ENCODE measurements around the gene TMEM245. TPM values are rescaled to one million over a fixed set of nuclear protein-coding genes. Genes with fewer than 3 reads are reported as not detected.

The TMEM245 gene
- total and polyA plus RNA-seq, 2 of the 13 experiments (the other 11 are each of a cell fraction or from before 2014, with no cell fraction given), result 53.5 to 55.4 TPM

DNA sequence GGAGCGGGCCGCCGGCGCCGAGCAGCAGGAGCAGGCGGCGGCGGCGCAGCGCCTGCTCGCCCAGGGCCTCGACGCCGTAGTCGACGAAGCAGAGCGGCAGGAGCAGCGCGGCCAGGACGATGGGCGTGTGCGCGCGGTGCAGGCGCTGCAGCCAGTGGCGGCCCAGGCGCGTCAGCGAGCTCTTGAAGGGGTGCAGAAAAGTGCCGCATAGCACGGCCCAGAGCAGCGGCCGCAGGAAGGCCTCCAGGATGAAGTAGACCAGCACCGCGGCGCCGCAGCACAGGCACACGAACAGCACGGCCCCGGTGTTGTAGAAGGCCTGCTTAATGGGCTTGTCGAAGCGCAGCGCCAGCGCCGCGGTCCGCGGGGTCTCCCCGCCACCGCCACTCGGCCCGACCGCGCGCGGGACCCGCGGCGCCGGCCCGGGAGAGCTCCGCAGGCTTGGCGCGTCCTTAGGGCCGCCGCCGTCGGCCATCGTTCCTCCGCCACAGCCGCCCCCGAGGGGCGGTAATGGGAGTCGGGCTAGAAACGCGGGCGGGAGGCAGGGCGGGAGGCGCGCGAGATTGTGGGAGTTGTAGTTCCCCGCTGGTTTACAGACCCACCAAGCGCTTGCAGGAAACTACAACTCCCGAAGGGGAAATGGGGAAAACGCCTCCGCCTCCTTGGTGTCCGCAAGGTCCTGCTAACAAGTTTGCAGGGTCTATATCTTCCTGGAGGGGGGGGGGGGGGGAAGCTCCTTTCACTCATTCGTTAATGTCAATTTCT, at the start of gene TMEM245 (continued):
- TF ChIP-seq TBP (CRISPR knock-in tag; IDR thresholded peaks at IDR 0.05) (no peak), ZNF550 (CRISPR knock-in tag; IDR thresholded peaks at IDR 0.05; ENCODE audit: borderline replicate concordance) (no peak), ZNF34 (CRISPR knock-in tag; IDR thresholded peaks at IDR 0.05; ENCODE audit: borderline replicate concordance) (no peak), NCOR1 (IDR thresholded peaks at IDR 0.05; ENCODE audit: borderline replicate concordance, low read length) (no peak), POGZ (CRISPR knock-in tag; IDR thresholded peaks at IDR 0.05) (peak; percentile 59; the same call in 1 of the 2 replicates), ZFP36 (IDR thresholded peaks at IDR 0.05; ENCODE audit: borderline replicate concordance, low read depth, low read length, partially characterized antibody) (no peak), RXRB (CRISPR knock-in tag; IDR thresholded peaks at IDR 0.05; ENCODE audit: borderline replicate concordance) (0 out of 2 replicates have a peak, but pooled peaks have one; percentile 38), FLYWCH1 (CRISPR knock-in tag; IDR thresholded peaks at IDR 0.05) (no peak), MXI1 (IDR thresholded peaks at IDR 0.05; ENCODE audit: borderline replicate concordance, low read depth, low read length) (peak; percentile 39; the same call in 1 of the 3 replicates), ZSCAN9 (CRISPR knock-in tag; IDR thresholded peaks at IDR 0.05; ENCODE audit: borderline replicate concordance) (no peak), RBAK (CRISPR knock-in tag; IDR thresholded peaks at IDR 0.05) (no peak), ZNF510 (CRISPR knock-in tag; IDR thresholded peaks at IDR 0.05; ENCODE audit: low read depth) (no peak), IRF2 (CRISPR knock-in tag; IDR thresholded peaks at IDR 0.05) (peak; percentile 68; the same call in 1 of the 2 replicates)
- TF ChIP-seq, protein P1, sequence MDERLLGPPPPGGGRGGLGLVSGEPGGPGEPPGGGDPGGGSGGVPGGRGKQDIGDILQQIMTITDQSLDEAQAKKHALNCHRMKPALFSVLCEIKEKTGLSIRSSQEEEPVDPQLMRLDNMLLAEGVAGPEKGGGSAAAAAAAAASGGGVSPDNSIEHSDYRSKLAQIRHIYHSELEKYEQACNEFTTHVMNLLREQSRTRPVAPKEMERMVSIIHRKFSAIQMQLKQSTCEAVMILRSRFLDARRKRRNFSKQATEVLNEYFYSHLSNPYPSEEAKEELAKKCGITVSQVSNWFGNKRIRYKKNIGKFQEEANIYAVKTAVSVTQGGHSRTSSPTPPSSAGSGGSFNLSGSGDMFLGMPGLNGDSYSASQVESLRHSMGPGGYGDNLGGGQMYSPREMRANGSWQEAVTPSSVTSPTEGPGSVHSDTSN (CRISPR knock-in tag; IDR thresholded peaks at IDR 0.05), result no peak
- TF ChIP-seq, protein P2, sequence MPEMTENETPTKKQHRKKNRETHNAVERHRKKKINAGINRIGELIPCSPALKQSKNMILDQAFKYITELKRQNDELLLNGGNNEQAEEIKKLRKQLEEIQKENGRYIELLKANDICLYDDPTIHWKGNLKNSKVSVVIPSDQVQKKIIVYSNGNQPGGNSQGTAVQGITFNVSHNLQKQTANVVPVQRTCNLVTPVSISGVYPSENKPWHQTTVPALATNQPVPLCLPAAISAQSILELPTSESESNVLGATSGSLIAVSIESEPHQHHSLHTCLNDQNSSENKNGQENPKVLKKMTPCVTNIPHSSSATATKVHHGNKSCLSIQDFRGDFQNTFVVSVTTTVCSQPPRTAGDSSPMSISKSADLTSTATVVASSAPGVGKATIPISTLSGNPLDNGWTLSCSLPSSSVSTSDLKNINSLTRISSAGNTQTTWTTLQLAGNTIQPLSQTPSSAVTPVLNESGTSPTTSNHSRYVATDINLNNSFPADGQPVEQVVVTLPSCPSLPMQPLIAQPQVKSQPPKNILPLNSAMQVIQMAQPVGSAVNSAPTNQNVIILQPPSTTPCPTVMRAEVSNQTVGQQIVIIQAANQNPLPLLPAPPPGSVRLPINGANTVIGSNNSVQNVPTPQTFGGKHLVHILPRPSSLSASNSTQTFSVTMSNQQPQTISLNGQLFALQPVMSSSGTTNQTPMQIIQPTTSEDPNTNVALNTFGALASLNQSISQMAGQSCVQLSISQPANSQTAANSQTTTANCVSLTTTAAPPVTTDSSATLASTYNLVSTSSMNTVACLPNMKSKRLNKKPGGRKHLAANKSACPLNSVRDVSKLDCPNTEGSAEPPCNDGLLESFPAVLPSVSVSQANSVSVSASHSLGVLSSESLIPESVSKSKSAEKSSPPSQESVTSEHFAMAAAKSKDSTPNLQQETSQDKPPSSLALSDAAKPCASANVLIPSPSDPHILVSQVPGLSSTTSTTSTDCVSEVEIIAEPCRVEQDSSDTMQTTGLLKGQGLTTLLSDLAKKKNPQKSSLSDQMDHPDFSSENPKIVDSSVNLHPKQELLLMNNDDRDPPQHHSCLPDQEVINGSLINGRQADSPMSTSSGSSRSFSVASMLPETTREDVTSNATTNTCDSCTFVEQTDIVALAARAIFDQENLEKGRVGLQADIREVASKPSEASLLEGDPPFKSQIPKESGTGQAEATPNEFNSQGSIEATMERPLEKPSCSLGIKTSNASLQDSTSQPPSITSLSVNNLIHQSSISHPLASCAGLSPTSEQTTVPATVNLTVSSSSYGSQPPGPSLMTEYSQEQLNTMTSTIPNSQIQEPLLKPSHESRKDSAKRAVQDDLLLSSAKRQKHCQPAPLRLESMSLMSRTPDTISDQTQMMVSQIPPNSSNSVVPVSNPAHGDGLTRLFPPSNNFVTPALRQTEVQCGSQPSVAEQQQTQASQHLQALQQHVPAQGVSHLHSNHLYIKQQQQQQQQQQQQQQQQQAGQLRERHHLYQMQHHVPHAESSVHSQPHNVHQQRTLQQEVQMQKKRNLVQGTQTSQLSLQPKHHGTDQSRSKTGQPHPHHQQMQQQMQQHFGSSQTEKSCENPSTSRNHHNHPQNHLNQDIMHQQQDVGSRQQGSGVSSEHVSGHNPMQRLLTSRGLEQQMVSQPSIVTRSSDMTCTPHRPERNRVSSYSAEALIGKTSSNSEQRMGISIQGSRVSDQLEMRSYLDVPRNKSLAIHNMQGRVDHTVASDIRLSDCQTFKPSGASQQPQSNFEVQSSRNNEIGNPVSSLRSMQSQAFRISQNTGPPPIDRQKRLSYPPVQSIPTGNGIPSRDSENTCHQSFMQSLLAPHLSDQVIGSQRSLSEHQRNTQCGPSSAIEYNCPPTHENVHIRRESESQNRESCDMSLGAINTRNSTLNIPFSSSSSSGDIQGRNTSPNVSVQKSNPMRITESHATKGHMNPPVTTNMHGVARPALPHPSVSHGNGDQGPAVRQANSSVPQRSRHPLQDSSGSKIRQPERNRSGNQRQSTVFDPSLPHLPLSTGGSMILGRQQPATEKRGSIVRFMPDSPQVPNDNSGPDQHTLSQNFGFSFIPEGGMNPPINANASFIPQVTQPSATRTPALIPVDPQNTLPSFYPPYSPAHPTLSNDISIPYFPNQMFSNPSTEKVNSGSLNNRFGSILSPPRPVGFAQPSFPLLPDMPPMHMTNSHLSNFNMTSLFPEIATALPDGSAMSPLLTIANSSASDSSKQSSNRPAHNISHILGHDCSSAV (CRISPR knock-in tag; IDR thresholded peaks at IDR 0.05; ENCODE audit: borderline replicate concordance), result no peak
- TF ChIP-seq, protein P3, sequence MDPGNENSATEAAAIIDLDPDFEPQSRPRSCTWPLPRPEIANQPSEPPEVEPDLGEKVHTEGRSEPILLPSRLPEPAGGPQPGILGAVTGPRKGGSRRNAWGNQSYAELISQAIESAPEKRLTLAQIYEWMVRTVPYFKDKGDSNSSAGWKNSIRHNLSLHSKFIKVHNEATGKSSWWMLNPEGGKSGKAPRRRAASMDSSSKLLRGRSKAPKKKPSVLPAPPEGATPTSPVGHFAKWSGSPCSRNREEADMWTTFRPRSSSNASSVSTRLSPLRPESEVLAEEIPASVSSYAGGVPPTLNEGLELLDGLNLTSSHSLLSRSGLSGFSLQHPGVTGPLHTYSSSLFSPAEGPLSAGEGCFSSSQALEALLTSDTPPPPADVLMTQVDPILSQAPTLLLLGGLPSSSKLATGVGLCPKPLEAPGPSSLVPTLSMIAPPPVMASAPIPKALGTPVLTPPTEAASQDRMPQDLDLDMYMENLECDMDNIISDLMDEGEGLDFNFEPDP (CRISPR knock-in tag; conservative IDR thresholded peaks at IDR 0.05), result no peak
- TF ChIP-seq, protein P4, sequence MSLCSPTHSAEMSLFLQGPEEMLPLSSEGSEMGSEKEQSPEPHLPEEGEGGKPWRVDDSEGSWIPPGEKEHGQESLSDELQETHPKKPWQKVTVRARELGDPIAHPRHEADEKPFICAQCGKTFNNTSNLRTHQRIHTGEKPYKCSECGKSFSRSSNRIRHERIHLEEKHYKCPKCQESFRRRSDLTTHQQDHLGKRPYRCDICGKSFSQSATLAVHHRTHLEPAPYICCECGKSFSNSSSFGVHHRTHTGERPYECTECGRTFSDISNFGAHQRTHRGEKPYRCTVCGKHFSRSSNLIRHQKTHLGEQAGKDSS (CRISPR knock-in tag; IDR thresholded peaks at IDR 0.05; ENCODE audit: borderline replicate concordance, low read depth), result no peak; the same call in 1 of the 2 replicates

Data from HepG2 (cell line).